ENCODE measurements around the gene KIRREL3.

KIRREL3 gene

GRCh38 chr11:126996036-126996804 is 4.3 kb downstream of the KIRREL3 start:
- DNase-seq = no peak

GRCh38 chr11:126993599-126993998 is 7.0 kb downstream of the KIRREL3 start:
- no peak for DNase-seq

- DNase-seq = peak; percentile 96
Measured at GRCh38 chr11:126992804-126993111, 7.8 kb downstream of the KIRREL3 start.

- DNase-seq = peak; percentile 99
Measured at GRCh38 chr11:126992065-126992803, 8.3 kb downstream of the KIRREL3 start.

GRCh38 chr11:126991596-126991995 is 9.0 kb downstream of the KIRREL3 start:
- peak; percentile 71 for DNase-seq

GRCh38 chr11:126990716-126991480 is 9.7 kb downstream of the KIRREL3 start:
- DNase-seq = peak; percentile 43

- peak; percentile 80 for DNase-seq
Measured at GRCh38 chr11:126989942-126990715, 10.4 kb downstream of the KIRREL3 start.

- DNase-seq = no peak
Measured at GRCh38 chr11:126988655-126989054, 11.9 kb downstream of the KIRREL3 start.

- no peak for DNase-seq
Measured at GRCh38 chr11:126981635-126982034, 18.9 kb downstream of the KIRREL3 start.

GRCh38 chr11:126978911-126979310 is 21.7 kb downstream of the KIRREL3 start:
- DNase-seq = no peak

GRCh38 chr11:126978165-126978564 is 22.4 kb downstream of the KIRREL3 start:
- DNase-seq = no peak

- no peak for DNase-seq
Measured at GRCh38 chr11:126973051-126973450, 27.5 kb downstream of the KIRREL3 start.

- no peak for DNase-seq
Measured at GRCh38 chr11:126971305-126971704, 29.3 kb downstream of the KIRREL3 start.

- peak; percentile 67 for DNase-seq
Measured at GRCh38 chr11:126969865-126970479, 30.6 kb downstream of the KIRREL3 start.

GRCh38 chr11:126968915-126969314 is 31.7 kb downstream of the KIRREL3 start:
- DNase-seq = no peak

- no peak for DNase-seq
Measured at GRCh38 chr11:126965331-126965730, 35.2 kb downstream of the KIRREL3 start.

- peak; percentile 76 for DNase-seq
Measured at GRCh38 chr11:126963603-126964363, 36.8 kb downstream of the KIRREL3 start.

- no peak for DNase-seq
Measured at GRCh38 chr11:126963115-126963514, 37.5 kb downstream of the KIRREL3 start.

- DNase-seq = no peak
Measured at GRCh38 chr11:126959700-126960099, 40.9 kb downstream of the KIRREL3 start.

GRCh38 chr11:126956635-126957034 is 43.9 kb downstream of the KIRREL3 start:
- DNase-seq = no peak

GRCh38 chr11:126952533-126952932 is 48.0 kb downstream of the KIRREL3 start:
- DNase-seq = peak; percentile 49

GRCh38 chr11:126951465-126951864 is 49.1 kb downstream of the KIRREL3 start:
- no peak for DNase-seq

Data from fibroblast of upper back skin (primary cell).